ENCODE results near the gene SMYD4. TPM values are rescaled to one million over a fixed set of nuclear protein-coding genes. Genes with fewer than 3 reads are reported as not detected.
"Not testable (repeated sequence)": the region's sequence is repeated elsewhere in the genome, so short reads cannot be mapped to it uniquely, and the experiment has no call there.

Gene SMYD4
- total RNA-seq, 1 experiment from 2014 or later: 6.3 TPM

- no peaks in the 10 kb centered on the region for H3K27me3 ChIP-seq
- no peaks in the 10 kb centered on the region for H3K9me3 ChIP-seq
- H3K4me3 ChIP-seq: no peak overlapping the region
- no peak for DNase-seq
- H3K36me3 ChIP-seq: peaks cover 7% of the 10 kb centered on the region
Measured at GRCh38 chr17:1843947-1844346, 14.2 kb upstream of the SMYD4 start.

- Histone ChIP-seq H3K27me3 (no peaks in the 10 kb centered on the region), H3K9me3 (no peaks in the 10 kb centered on the region), H3K36me3 (peaks cover 7% of the 10 kb centered on the region), H3K4me3 (no peak overlapping the region)
- no peak for DNase-seq
Measured at GRCh38 chr17:1839516-1839915, 9.8 kb upstream of the SMYD4 start.

- DNase-seq: no peak
- Histone ChIP-seq H3K36me3 (no peaks in the 10 kb centered on the region; the same call in none of the 2 replicates), H3K4me3 (no peak overlapping the region), H3K9me3 (no peaks in the 10 kb centered on the region), H3K27me3 (no peaks in the 10 kb centered on the region)
Measured at GRCh38 chr17:1834380-1835149, 4.9 kb upstream of the SMYD4 start.

GRCh38 chr17:1830288-1830687 lies 586 bp upstream of the SMYD4 start:
- Histone ChIP-seq H3K27me3 (no peaks in the 10 kb centered on the region), H3K4me3 (peak overlapping the region; percentile 76)
- DNase-seq: no peak

GRCh38 chr17:1829216-1829591 lies 498 bp downstream of the SMYD4 start:
- Histone ChIP-seq H3K36me3 (peaks cover 3% of the 10 kb centered on the region), H3K4me3 (peak overlapping the region; percentile 76), H3K27me3 (no peaks in the 10 kb centered on the region), H3K9me3 (no peaks in the 10 kb centered on the region)
- peak; percentile 4 for DNase-seq

More at GRCh38 chr17:1830288-1830687, 586 bp upstream of the SMYD4 start:
- Histone ChIP-seq H3K9me3 (no peaks in the 10 kb centered on the region), H3K36me3 (peaks cover 3% of the 10 kb centered on the region)

- Histone ChIP-seq H3K27me3 (no peaks in the 10 kb centered on the region), H3K4me3 (no peak overlapping the region), H3K36me3 (no peaks in the 10 kb centered on the region; the same call in 1 of the 2 replicates), H3K9me3 (no peaks in the 10 kb centered on the region)
- no peak for DNase-seq
Measured at GRCh38 chr17:1820528-1821252, 9.0 kb downstream of the SMYD4 start.

- H3K9me3 ChIP-seq: no peaks in the 10 kb centered on the region
- peak; percentile 12 for DNase-seq
- H3K4me3 ChIP-seq: no peak overlapping the region
- no peaks in the 10 kb centered on the region for H3K27me3 ChIP-seq
- no peaks in the 10 kb centered on the region for H3K36me3 ChIP-seq
Measured at GRCh38 chr17:1813088-1813487, 16.6 kb downstream of the SMYD4 start.

GRCh38 chr17:1810450-1811103 lies 19.1 kb downstream of the SMYD4 start:
- no peaks in the 10 kb centered on the region for H3K9me3 ChIP-seq
- no peak overlapping the region for H3K4me3 ChIP-seq
- DNase-seq: no peak
- no peaks in the 10 kb centered on the region for H3K36me3 ChIP-seq
- H3K27me3 ChIP-seq: no peaks in the 10 kb centered on the region

- H3K36me3 ChIP-seq: not testable (repeated sequence)
Measured at GRCh38 chr17:1809815-1810214, 19.9 kb downstream of the SMYD4 start.

GRCh38 chr17:1808644-1809043 lies 21.1 kb downstream of the SMYD4 start:
- H3K4me3 ChIP-seq: no peak overlapping the region
- H3K9me3 ChIP-seq: no peaks in the 10 kb centered on the region
- no peaks in the 10 kb centered on the region for H3K36me3 ChIP-seq
- H3K27me3 ChIP-seq: no peaks in the 10 kb centered on the region
- DNase-seq: no peak

More at GRCh38 chr17:1809815-1810214, 19.9 kb downstream of the SMYD4 start:
- not testable (repeated sequence) for H3K9me3 ChIP-seq, H3K4me3 ChIP-seq, H3K27me3 ChIP-seq, DNase-seq

GRCh38 chr17:1807890-1808289 lies 21.8 kb downstream of the SMYD4 start:
- no peak for DNase-seq
- no peaks in the 10 kb centered on the region for H3K36me3 ChIP-seq
- no peaks in the 10 kb centered on the region for H3K27me3 ChIP-seq
- no peak overlapping the region for H3K4me3 ChIP-seq
- no peaks in the 10 kb centered on the region for H3K9me3 ChIP-seq

- no peak overlapping the region for H3K4me3 ChIP-seq
- no peak for DNase-seq
- no peaks in the 10 kb centered on the region for H3K36me3 ChIP-seq
- H3K9me3 ChIP-seq: no peaks in the 10 kb centered on the region
- H3K27me3 ChIP-seq: no peaks in the 10 kb centered on the region
Measured at GRCh38 chr17:1803280-1803679, 26.4 kb downstream of the SMYD4 start.

- no peak overlapping the region for H3K4me3 ChIP-seq
- DNase-seq: no peak
- H3K27me3 ChIP-seq: no peaks in the 10 kb centered on the region
- no peaks in the 10 kb centered on the region for H3K36me3 ChIP-seq
- no peaks in the 10 kb centered on the region for H3K9me3 ChIP-seq
Measured at GRCh38 chr17:1802429-1802828, 27.3 kb downstream of the SMYD4 start.

GRCh38 chr17:1800712-1801111 lies 29.0 kb downstream of the SMYD4 start:
- no peak for DNase-seq
- Histone ChIP-seq H3K27me3 (no peaks in the 10 kb centered on the region), H3K4me3 (no peak overlapping the region)

GRCh38 chr17:1800240-1800639 lies 29.5 kb downstream of the SMYD4 start:
- H3K4me3 ChIP-seq: no peak overlapping the region
- DNase-seq: no peak
- no peaks in the 10 kb centered on the region for H3K27me3 ChIP-seq
- no peaks in the 10 kb centered on the region for H3K36me3 ChIP-seq
- H3K9me3 ChIP-seq: no peaks in the 10 kb centered on the region

More at GRCh38 chr17:1800712-1801111, 29.0 kb downstream of the SMYD4 start:
- H3K9me3 ChIP-seq: no peaks in the 10 kb centered on the region
- H3K36me3 ChIP-seq: no peaks in the 10 kb centered on the region

GRCh38 chr17:1797846-1798245 lies 31.9 kb downstream of the SMYD4 start:
- not testable (repeated sequence) for H3K4me3 ChIP-seq, H3K9me3 ChIP-seq, H3K27me3 ChIP-seq, H3K36me3 ChIP-seq, DNase-seq

- Histone ChIP-seq H3K9me3 (no peaks in the 10 kb centered on the region), H3K27me3 (no peaks in the 10 kb centered on the region), H3K4me3 (no peak overlapping the region), H3K36me3 (no peaks in the 10 kb centered on the region)
- DNase-seq: no peak
Measured at GRCh38 chr17:1797323-1797722, 32.4 kb downstream of the SMYD4 start.

All from MG63 (cell line).